GM21528 (cell line): ENCODE results near the gene U2AF2.
A peak's percentile ranks its signal among the peaks of the same experiment; 100 is the strongest.

ENCODE experiments used
- ATAC-seq: cut with Tn5 transposase; IDR thresholded peaks from one replicate; pipeline ENCODE4 v1.9.1; 2021; ENCODE audit warnings: mild to moderate bottlenecking, moderate library complexity; ENCODE audit not compliant: unreplicated experiment, low FRiP score

Gene U2AF2

DNA sequence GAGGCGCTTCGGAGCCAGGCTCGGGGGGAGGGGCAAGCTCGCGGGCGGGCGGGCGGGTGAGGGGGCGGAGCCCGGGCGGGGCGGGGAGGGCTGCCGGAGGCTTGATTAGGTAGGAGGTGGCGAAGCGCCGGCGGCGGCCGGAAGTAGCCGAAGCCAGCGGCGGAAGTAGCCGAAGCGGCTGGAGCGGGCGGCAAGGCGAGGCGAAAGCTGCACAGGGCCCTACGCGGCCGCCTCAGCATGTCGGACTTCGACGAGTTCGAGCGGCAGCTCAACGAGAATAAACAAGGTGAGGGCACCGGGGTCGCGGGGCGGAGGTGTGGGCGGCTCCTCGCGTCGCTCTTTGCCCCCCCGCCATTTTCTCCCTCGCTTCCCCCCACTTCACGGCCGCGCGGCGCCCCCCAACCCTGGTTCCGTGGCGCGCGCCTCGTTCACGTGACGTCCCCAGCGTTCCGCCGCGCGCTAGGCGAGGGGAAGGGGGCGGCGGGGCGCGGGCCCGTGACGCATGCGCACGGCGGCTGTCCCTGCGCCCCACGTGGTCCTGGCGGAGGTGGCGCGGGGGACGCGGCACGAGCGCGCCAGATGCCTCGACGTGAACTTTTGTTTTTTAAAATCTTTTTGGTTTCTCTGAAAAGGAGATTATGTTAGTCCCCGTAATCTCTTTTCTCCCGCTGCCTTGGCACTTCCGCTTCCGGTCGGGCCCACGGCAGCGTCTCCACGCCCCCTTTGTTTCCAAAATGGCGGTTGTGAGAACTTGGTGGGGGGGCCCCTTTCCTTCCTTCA lies at the start of gene U2AF2:
U2AF2 (plus strand) TSS at position 168 of the 780 bp plus-strand sequence; CDS start at position 238, 70 bp downstream.
- ATAC-seq = peak; percentile 39

DNA sequence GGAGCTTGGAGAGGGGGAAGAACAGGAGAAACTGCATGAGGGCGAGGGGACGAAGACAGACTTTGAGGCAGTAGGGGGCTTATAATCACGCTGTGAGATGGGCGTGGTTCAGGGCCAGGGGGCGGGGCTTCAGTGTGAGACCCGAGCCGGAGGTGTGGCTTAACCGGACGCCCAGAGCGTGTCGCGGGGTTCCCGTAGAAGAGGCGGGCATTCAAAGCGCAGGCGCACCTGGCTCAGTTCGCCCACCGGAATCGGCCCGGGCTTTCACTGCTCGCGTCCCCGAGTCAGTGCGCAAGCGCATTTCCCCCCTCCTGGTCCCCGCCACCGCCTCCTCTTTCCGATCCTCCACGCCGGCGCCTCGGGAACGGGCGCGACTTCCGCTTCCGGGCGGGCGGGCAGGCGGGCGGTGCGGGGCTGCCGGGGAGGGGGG lies 49.6 kb upstream of the U2AF2 start:
- ATAC-seq = peak; percentile 61

GRCh38 chr19:55605637-55606470 lies 49.0 kb upstream of the U2AF2 start, which contains the start of gene ZNF865:
Gene ZNF865, plus strand, starts transcription at chr19:55605647. Its CDS starts 7,972 bp downstream, at chr19:55613619.
- ATAC-seq = peak; percentile 21

- no peak for ATAC-seq
Measured at GRCh38 chr19:55606471-55606787, 48.4 kb upstream of the U2AF2 start.

DNA sequence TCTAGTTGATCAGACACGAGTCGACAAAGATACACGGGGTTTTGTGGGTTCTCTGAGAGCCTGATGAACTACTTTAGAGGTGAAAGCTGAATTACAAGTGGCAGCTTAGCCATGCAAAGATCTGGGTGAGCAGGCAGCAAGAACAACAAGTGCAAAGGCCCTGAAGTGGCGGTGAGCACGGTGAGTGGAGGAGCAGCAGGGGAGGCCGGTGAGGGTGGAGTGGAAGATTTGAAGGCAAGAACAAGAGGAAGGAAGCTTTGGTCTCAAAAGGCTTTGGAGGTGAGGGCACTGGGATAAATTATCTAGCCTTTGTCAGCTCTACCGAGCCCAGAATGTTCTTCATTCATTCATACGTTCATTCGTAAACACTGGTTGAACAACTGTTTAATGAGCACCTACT lies 48.0 kb upstream of the U2AF2 start:
- ATAC-seq = no peak

GRCh38 chr19:55609326-55609725 lies 45.5 kb upstream of the U2AF2 start:
- no peak for ATAC-seq

DNA sequence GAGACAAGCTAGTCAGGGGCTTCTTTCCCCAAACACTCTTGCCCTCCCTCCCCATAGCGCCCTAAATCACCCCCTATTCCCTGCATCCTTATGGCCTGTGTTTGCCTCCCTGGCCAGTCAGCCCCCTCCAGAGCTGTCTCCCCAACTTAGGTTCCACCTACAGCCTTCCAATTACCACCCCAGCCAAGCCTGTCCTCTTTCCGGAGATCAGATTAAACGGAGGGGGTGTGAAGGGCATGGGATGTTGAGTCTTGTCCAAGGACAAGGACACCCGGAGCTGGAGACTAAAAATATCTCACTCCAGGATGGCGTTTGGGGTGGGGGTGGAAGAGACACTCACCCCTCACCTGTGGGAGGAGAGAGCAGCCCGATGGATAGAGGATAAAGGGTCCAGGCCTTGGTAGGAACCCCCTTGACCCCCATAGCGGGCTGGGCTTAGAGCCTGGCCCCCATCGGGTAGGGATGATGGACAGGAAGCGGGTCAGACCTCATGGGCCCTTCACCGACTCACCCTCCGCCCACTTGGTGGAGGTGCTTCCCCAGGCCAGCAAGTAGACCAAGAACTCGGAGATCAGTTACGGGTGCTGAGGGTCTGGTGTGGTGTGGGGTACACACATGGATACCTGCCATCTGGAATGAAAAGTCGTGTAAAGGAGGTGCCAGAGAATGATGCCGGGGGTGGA lies 43.4 kb upstream of the U2AF2 start:
- no peak for ATAC-seq

DNA sequence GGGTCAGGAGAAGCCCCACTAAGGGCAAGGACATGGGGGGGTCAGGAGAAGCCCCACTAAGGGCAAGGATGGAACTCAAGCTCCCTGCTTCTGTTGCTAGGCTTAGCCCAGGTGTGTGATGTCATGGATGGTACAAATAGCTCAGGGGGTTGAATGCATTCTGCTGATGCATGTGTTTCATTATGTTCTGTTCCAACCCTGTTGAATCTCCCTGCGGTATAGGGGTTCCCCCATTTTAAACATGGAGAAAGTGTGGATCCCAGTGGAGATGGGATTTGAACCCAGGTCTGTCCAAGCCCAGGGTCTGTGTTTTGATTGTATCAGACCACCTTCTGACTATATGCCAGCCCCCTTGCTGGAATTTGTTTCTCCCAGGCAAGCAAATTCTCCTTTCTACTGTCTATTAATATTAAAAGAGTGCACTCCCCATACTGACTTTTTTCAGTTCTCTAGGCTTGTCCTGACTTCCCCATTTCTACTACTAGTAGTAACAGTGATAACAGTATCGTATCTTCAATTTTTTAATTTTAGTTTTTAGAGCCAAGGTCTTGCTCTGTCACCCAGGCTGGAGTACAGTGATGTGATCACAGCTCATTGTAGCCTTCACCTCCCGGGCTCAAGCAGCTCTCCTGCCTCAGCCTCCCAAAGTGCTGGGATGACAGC lies 42.7 kb upstream of the U2AF2 start:
- ATAC-seq = no peak

- ATAC-seq = no peak
Measured at GRCh38 chr19:55613396-55613795, 41.4 kb upstream of the U2AF2 start.

DNA sequence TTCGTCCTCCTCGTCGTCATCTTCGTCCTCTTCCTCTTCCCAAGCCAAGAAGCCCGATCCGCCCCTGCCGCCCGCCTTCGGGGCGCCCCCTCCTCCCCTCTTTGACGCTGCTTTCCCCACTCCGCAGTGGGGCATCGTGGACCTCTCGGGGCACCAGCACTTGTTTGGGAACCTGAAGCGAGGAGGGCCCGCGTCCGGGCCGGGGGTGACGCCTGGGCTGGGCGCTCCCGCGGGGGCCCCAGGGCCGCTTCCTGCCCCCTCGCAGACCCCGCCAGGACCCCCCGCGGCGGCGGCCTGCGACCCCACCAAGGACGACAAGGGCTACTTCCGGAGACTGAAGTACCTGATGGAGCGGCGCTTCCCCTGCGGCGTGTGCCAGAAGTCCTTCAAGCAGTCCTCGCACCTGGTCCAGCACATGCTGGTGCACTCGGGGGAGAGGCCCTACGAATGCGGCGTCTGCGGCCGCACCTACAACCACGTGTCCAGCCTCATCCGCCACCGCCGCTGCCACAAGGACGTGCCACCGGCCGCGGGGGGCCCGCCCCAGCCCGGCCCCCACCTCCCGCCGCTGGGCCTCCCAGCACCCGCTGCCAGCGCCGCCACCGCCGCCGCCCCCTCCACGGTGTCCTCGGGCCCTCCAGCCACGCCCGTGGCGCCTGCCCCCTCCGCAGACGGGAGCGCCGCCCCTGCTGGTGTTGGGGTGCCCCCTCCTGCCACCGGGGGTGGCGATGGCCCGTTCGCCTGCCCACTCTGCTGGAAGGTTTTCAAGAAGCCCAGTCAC lies 40.7 kb upstream of the U2AF2 start:
- ATAC-seq = no peak

DNA sequence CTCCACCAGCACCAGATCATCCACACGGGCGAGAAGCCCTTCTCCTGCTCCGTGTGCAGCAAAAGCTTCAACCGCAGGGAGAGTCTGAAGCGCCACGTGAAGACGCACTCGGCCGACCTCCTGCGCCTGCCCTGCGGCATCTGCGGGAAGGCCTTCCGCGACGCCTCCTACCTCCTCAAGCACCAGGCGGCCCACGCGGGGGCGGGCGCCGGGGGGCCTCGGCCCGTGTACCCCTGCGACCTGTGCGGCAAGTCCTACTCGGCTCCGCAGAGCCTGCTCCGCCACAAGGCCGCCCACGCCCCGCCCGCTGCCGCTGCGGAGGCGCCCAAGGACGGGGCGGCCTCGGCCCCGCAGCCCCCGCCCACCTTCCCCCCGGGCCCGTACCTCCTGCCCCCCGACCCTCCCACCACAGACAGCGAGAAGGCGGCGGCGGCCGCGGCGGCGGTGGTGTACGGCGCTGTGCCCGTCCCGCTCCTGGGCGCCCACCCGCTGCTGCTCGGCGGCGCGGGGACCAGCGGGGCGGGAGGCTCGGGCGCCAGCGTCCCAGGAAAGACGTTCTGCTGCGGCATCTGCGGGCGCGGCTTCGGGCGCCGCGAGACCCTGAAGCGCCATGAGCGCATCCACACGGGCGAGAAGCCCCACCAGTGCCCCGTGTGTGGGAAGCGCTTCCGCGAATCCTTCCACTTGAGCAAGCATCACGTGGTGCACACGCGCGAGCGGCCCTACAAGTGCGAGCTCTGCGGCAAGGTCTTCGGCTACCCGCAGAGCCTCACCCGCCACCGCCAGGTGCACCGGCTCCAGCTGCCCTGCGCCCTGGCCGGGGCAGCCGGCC lies 39.9 kb upstream of the U2AF2 start:
- no peak for ATAC-seq

- ATAC-seq = no peak
Measured at GRCh38 chr19:55615543-55616394, 39.1 kb upstream of the U2AF2 start.

- no peak for ATAC-seq
Measured at GRCh38 chr19:55616395-55616875, 38.4 kb upstream of the U2AF2 start.

DNA sequence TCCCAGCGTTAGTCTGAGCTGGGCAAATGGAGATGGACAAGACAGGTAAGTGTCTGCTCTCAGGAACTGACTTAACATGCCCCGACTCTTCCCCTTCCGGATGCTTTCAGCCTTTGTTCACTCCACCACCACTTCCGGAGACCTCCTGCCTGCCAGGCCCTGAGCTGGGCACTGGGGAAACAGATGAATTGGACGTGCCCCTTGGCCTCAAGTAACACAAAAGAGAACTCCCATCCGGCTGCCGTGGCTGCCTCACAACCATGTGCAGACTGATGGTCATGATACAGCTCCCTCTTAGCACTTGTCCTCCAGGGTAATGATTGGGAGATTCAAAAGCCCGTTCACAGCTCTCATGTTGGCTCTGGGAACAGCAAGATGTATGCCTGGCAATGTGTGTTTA lies 37.4 kb upstream of the U2AF2 start:
- ATAC-seq = no peak

- ATAC-seq = no peak
Measured at GRCh38 chr19:55618426-55618825, 36.4 kb upstream of the U2AF2 start.

DNA sequence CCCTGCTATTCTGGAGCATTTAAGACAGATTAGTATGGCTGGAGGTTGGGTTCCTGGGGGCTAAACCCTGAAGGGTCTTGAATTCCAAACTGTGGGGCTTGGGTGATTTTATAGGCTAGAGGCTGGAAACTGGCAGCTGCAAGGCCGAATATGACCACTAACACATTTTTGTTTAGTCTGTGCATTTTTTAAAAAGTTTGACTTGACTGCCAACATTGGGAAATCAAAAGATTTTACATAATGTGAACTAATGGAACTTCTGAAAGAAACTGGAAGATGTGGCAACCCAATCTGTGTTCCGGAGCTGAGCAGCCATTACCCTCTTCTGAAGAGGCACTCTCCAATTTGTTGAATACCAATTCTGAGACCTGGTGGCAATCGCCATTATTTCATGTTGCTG lies 35.5 kb upstream of the U2AF2 start:
- ATAC-seq = no peak

DNA sequence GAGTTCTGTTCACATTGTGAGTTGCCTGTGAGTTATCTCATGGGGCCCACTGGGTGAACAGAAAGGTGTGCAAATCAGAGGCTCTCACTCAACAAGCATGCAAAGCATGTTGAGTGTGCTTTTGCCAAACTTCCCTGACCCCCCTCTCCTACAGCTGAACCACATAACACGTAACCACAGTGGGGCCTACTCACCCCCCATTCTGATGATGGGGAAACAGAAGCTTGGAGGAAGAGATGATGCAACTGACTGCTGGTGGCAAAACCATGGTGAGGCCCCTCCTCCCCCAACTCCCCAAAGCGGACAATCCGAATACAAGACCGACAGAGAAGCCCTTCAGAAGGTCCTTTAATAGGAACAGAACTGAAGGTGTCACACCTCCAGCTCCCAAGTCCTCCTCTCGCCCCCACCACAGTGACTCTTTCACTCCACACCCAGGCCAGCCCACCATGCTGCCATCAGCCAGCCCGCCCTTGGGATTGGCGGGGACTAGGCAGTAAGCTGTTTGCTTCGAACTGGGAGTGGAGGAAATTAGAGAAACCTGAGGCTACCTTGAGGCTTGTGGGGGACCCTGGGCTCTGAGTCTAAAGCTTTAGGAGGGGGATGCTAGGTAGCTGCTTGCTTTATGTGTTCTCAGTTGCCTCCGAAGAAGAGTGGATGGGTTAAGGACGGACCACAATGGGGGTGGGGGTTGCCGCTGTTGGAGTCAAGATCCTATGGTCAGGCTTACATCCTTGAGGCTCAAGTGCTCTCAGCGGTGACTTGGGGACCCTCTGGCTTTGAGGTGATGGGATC lies 34.2 kb upstream of the U2AF2 start:
- no peak for ATAC-seq
